ENCODE results near the gene ST6GALNAC5.

ST6GALNAC5 gene

GRCh38 chr1:77057994-77058585 is 190.8 kb downstream of the ST6GALNAC5 start:
- H3K4me1 Mint-ChIP-seq (ENCODE audit: low read depth): no peaks in the 10 kb centered on the region
- H3K27me3 Mint-ChIP-seq: peaks cover 1% of the 10 kb centered on the region
- no peak overlapping the region for H3K27ac Mint-ChIP-seq
- no peaks in the 10 kb centered on the region for H3K36me3 Mint-ChIP-seq
- H3K9me3 Mint-ChIP-seq (ENCODE audit: low read depth): no peaks in the 10 kb centered on the region
- no peak overlapping the region for H3K4me3 Mint-ChIP-seq

GRCh38 chr1:77060000-77060399 is 192.7 kb downstream of the ST6GALNAC5 start:
- Mint-ChIP-seq H3K4me3 (no peak overlapping the region), H3K27ac (no peak overlapping the region), H3K4me1 (ENCODE audit: low read depth) (no peaks in the 10 kb centered on the region), H3K27me3 (peaks cover 1% of the 10 kb centered on the region), H3K36me3 (no peaks in the 10 kb centered on the region), H3K9me3 (ENCODE audit: low read depth) (no peaks in the 10 kb centered on the region)

GRCh38 chr1:77061162-77061561 is 193.9 kb downstream of the ST6GALNAC5 start:
- no peaks in the 10 kb centered on the region for H3K9me3 Mint-ChIP-seq (ENCODE audit: low read depth)
- H3K27me3 Mint-ChIP-seq: peaks cover 1% of the 10 kb centered on the region
- no peak overlapping the region for H3K4me3 Mint-ChIP-seq
- H3K36me3 Mint-ChIP-seq: no peaks in the 10 kb centered on the region
- H3K27ac Mint-ChIP-seq: no peak overlapping the region
- no peaks in the 10 kb centered on the region for H3K4me1 Mint-ChIP-seq (ENCODE audit: low read depth)

GRCh38 chr1:77063118-77063517 is 195.8 kb downstream of the ST6GALNAC5 start:
- Mint-ChIP-seq H3K9me3 (ENCODE audit: low read depth) (peaks cover 5% of the 10 kb centered on the region), H3K27me3 (no peaks in the 10 kb centered on the region), H3K4me1 (ENCODE audit: low read depth) (no peaks in the 10 kb centered on the region), H3K27ac (no peak overlapping the region), H3K4me3 (no peak overlapping the region), H3K36me3 (no peaks in the 10 kb centered on the region)

- Mint-ChIP-seq H3K4me1 (ENCODE audit: low read depth) (no peaks in the 10 kb centered on the region), H3K9me3 (ENCODE audit: low read depth) (peaks cover 5% of the 10 kb centered on the region)
Measured at GRCh38 chr1:77064246-77064645, 197.0 kb downstream of the ST6GALNAC5 start.

DNA sequence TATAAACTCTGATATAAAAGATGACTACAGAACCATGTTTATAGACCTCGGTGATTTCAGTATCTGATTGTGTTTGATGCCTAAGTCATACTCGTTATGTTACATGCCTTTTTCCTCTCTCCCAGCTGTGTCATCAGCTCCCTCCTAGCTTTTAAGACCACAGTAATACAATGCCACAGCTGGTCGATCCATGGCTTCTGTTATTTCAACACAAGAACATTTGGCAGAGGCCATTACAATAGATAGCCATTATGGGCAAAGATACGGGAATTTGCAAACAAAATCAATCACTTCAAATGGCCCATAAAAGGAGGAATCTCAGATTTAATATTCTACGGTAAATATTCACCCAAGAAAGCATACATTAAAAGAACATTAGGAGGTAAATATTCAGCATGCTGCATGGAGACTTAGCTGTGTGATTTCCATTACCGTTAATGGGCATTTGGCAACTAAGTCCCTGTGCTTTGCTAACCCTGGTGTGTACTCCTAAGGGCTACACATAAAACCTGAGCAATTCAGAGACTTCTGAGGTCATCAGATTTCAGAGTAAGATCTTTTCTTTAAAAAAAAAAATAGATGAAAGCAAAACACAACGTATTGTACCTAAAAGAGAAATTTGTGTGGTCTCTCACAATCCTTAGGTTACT is 198.5 kb downstream of the ST6GALNAC5 start:
- Mint-ChIP-seq H3K27ac (no peak overlapping the region), H3K9me3 (ENCODE audit: low read depth) (peaks cover 5% of the 10 kb centered on the region), H3K4me3 (no peak overlapping the region), H3K36me3 (no peaks in the 10 kb centered on the region), H3K27me3 (no peaks in the 10 kb centered on the region), H3K4me1 (ENCODE audit: low read depth) (no peaks in the 10 kb centered on the region)

More at GRCh38 chr1:77064246-77064645, 197.0 kb downstream of the ST6GALNAC5 start:
- Mint-ChIP-seq H3K27ac (no peak overlapping the region), H3K27me3 (no peaks in the 10 kb centered on the region), H3K4me3 (no peak overlapping the region), H3K36me3 (no peaks in the 10 kb centered on the region)

DNA sequence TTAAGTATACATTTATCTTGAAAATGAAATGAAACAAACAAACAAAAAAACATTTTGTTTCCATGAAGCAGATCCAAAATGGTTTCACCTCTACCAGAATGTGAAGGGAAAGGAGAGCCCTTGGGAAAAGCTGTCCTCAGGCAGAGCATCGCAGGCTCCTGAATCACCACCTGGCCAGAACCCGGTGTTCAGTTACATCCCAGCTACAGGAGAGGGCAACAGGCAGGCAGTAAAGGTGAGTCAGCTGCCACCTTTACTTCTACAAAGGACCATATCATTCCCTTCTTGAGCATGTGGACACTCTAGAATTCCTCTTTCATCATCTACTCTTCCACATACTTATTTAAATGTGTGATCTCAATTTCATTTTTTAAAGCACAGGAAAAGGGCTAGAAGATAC is 200.7 kb downstream of the ST6GALNAC5 start:
- H3K9me3 Mint-ChIP-seq (ENCODE audit: low read depth): peaks cover 5% of the 10 kb centered on the region
- no peak overlapping the region for H3K4me3 Mint-ChIP-seq
- H3K27ac Mint-ChIP-seq: no peak overlapping the region
- no peaks in the 10 kb centered on the region for H3K27me3 Mint-ChIP-seq
- H3K4me1 Mint-ChIP-seq (ENCODE audit: low read depth): no peaks in the 10 kb centered on the region
- H3K36me3 Mint-ChIP-seq: no peaks in the 10 kb centered on the region

- Mint-ChIP-seq H3K27me3 (peaks cover 5% of the 10 kb centered on the region), H3K36me3 (no peaks in the 10 kb centered on the region), H3K9me3 (ENCODE audit: low read depth) (no peaks in the 10 kb centered on the region)
Measured at GRCh38 chr1:77076759-77077158, 209.5 kb downstream of the ST6GALNAC5 start.

GRCh38 chr1:77081834-77082233 is 214.6 kb downstream of the ST6GALNAC5 start:
- Mint-ChIP-seq H3K27me3 (peaks cover 3% of the 10 kb centered on the region), H3K4me3 (no peak overlapping the region), H3K36me3 (peaks cover 11% of the 10 kb centered on the region), H3K4me1 (ENCODE audit: low read depth) (no peaks in the 10 kb centered on the region), H3K27ac (no peak overlapping the region), H3K9me3 (ENCODE audit: low read depth) (peaks cover 6% of the 10 kb centered on the region)

More at GRCh38 chr1:77076759-77077158, 209.5 kb downstream of the ST6GALNAC5 start:
- Mint-ChIP-seq H3K4me3 (no peak overlapping the region), H3K4me1 (ENCODE audit: low read depth) (no peaks in the 10 kb centered on the region), H3K27ac (no peak overlapping the region)

GRCh38 chr1:77084457-77084856 is 217.2 kb downstream of the ST6GALNAC5 start:
- no peak overlapping the region for H3K4me3 Mint-ChIP-seq

GRCh38 chr1:77085109-77085508 is 217.8 kb downstream of the ST6GALNAC5 start:
- H3K4me3 Mint-ChIP-seq: no peak overlapping the region
- peaks cover 6% of the 10 kb centered on the region for H3K9me3 Mint-ChIP-seq (ENCODE audit: low read depth)
- H3K27ac Mint-ChIP-seq: no peak overlapping the region
- peaks cover 16% of the 10 kb centered on the region for H3K36me3 Mint-ChIP-seq
- no peaks in the 10 kb centered on the region for H3K27me3 Mint-ChIP-seq
- H3K4me1 Mint-ChIP-seq (ENCODE audit: low read depth): no peaks in the 10 kb centered on the region

More at GRCh38 chr1:77084457-77084856, 217.2 kb downstream of the ST6GALNAC5 start:
- H3K27me3 Mint-ChIP-seq: no peaks in the 10 kb centered on the region
- peaks cover 6% of the 10 kb centered on the region for H3K9me3 Mint-ChIP-seq (ENCODE audit: low read depth)
- no peaks in the 10 kb centered on the region for H3K4me1 Mint-ChIP-seq (ENCODE audit: low read depth)
- peaks cover 16% of the 10 kb centered on the region for H3K36me3 Mint-ChIP-seq
- no peak overlapping the region for H3K27ac Mint-ChIP-seq

- no peaks in the 10 kb centered on the region for H3K4me1 Mint-ChIP-seq (ENCODE audit: low read depth)
- H3K9me3 Mint-ChIP-seq (ENCODE audit: low read depth): no peaks in the 10 kb centered on the region
- no peak overlapping the region for H3K4me3 Mint-ChIP-seq
- H3K27me3 Mint-ChIP-seq: no peaks in the 10 kb centered on the region
- H3K36me3 Mint-ChIP-seq: peaks cover 25% of the 10 kb centered on the region
- H3K27ac Mint-ChIP-seq: no peak overlapping the region
Measured at GRCh38 chr1:77089756-77090155, 222.5 kb downstream of the ST6GALNAC5 start.

DNA sequence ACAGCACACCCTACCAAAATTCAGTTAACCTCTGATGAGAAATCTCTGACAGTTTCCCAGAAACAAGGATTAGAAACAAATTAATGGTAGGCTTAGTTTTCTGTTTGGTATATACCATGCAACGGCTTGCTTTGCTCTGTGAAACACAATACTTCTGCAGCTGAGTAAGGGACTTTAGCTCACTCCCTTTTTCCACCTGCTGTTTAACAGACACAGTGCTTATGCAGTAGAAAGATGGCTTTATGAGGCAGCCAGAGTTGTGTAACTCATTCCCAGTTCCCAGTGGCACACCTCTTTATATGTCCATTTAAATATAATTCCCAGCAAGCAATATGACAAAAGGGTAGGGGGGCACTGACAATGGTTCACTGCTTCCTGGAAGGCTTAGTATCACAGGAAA is 228.0 kb downstream of the ST6GALNAC5 start:
- no peaks in the 10 kb centered on the region for H3K27me3 Mint-ChIP-seq
- no peaks in the 10 kb centered on the region for H3K4me1 Mint-ChIP-seq (ENCODE audit: low read depth)
- H3K27ac Mint-ChIP-seq: no peak overlapping the region
- peaks cover 27% of the 10 kb centered on the region for H3K36me3 Mint-ChIP-seq
- H3K4me3 Mint-ChIP-seq: no peak overlapping the region
- no peaks in the 10 kb centered on the region for H3K9me3 Mint-ChIP-seq (ENCODE audit: low read depth)

DNA sequence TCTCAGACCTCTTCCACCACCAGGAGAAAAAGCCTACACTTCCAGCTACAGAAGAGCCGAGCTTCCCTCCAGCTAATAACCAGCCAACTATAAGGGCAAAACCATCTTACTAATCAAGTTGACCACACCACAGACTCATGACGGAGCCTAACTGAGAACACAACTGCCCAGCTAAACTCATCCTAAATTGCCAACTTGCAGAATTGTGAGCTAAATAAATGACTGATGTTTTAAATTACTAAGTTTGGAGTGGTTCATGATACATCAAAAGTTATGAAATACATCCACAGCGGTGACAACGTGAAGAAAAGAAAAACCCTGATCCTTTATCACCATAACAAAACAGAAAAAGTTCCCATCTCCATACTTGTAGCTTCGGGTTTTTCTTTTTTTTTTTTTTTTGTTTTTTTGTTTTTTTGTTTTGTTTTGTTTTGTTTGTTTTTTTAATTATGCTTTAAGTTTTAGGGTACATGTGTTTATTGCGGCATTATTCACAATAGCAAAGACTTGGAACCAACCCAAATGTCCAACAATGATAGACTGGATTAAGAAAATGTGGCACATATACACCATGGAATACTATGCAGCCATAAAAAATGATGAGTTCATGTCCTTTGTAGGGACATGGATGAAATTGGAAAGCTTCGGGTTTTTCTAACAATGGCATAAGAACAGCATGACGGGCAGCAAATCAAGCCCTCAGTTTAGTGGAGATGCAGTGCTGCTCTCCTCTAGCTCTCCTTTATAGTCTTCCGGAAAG is 229.4 kb downstream of the ST6GALNAC5 start:
- H3K27ac Mint-ChIP-seq: no peak overlapping the region
- H3K27me3 Mint-ChIP-seq: no peaks in the 10 kb centered on the region
- no peaks in the 10 kb centered on the region for H3K9me3 Mint-ChIP-seq (ENCODE audit: low read depth)
- H3K4me3 Mint-ChIP-seq: no peak overlapping the region
- peaks cover 26% of the 10 kb centered on the region for H3K36me3 Mint-ChIP-seq
- no peaks in the 10 kb centered on the region for H3K4me1 Mint-ChIP-seq (ENCODE audit: low read depth)

- no peaks in the 10 kb centered on the region for H3K9me3 Mint-ChIP-seq (ENCODE audit: low read depth)
- H3K4me1 Mint-ChIP-seq (ENCODE audit: low read depth): no peaks in the 10 kb centered on the region
- peaks cover 24% of the 10 kb centered on the region for H3K36me3 Mint-ChIP-seq
- no peaks in the 10 kb centered on the region for H3K27me3 Mint-ChIP-seq
- H3K4me3 Mint-ChIP-seq: no peak overlapping the region
- no peak overlapping the region for H3K27ac Mint-ChIP-seq
Measured at GRCh38 chr1:77100875-77101274, 233.6 kb downstream of the ST6GALNAC5 start.

All from activated naive CD8-positive, alpha-beta T cell (primary cell).